OCI-LY3 (cell line): ENCODE results near the gene TMEM219.

Source experiments
- H2AFZ ChIP-seq: fragments of 200-600, 300-600 bp; shearing (Covaris generic); 2 replicates; pipeline ENCODE4 v1.6.0; 2014; ENCODE audit warnings: antibody characterized with exemption, low read depth, low read length
- H3K27ac ChIP-seq: fragments of 200-600, 300-600 bp; sonication (generic); 2 replicates; pipeline ENCODE4 v1.5.1; 2014; ENCODE audit warnings: mild to moderate bottlenecking, low read length, moderate library complexity, mixed read lengths
- H3K27me3 ChIP-seq: fragments of 200-600, 300-600 bp; sonication (generic); 2 replicates; pipeline ENCODE4 v1.6.1; 2014; ENCODE audit warnings: low read depth, low read length, mixed read lengths
- H3K36me3 ChIP-seq: fragments of 200-600, 300-600 bp; sonication (generic); replicated peaks from 2 replicates; pipeline ENCODE3; 2014; ENCODE audit warnings: low read depth, low read length, mixed read lengths
- H3K4me1 ChIP-seq: fragments of 300-600, 200-600 bp; sonication (generic); 2 replicates; pipeline ENCODE4 v1.6.1; 2014; ENCODE audit warnings: low read length, mixed read lengths
- H3K4me2 ChIP-seq: fragments of 200-600, 300-600 bp; sonication (generic); 2 replicates; pipeline ENCODE4 v1.6.1; 2014; ENCODE audit warnings: low read length, mixed read lengths
- H3K4me3 ChIP-seq: fragments of 300-600, 200-600 bp; sonication (generic); 2 replicates; pipeline ENCODE4 v1.5.1; 2014; ENCODE audit warnings: antibody characterized with exemption, mild to moderate bottlenecking, low read length, moderate library complexity
- H3K79me2 ChIP-seq: fragments of 300-600, 200-600 bp; shearing (Covaris generic); 2 replicates; pipeline ENCODE4 v1.6.1; 2014; ENCODE audit warnings: mild to moderate bottlenecking, low read length, mixed read lengths
- H3K9ac ChIP-seq: fragments of 300-600, 200-600 bp; shearing (Covaris generic); 2 replicates; pipeline ENCODE4 v1.6.0; 2014; ENCODE audit warnings: mild to moderate bottlenecking, low read length, moderate library complexity
- H3K9me3 ChIP-seq: fragments of 200-600, 300-600 bp; shearing (Covaris generic); 2 replicates; pipeline ENCODE4 v1.6.1; 2014; ENCODE audit warnings: low read length, mixed read lengths; ENCODE audit not compliant: insufficient read depth
- H4K20me1 ChIP-seq: fragments of 200-600, 300-600 bp; sonication (generic); 2 replicates; pipeline ENCODE4 v1.6.1; 2016; ENCODE audit warnings: low read length, mixed read lengths; ENCODE audit not compliant: insufficient read depth
- EZH2phosphoT487 ChIP-seq: fragments of 200-600 bp; shearing (Covaris generic); IDR thresholded peaks from 2 replicates; pipeline ENCODE4 v1.6.1; 2018; ENCODE audit warnings: antibody characterized with exemption, mixed run types, low read depth
- TF ChIP-seq, protein P1 (sequence below): fragments of 200-600, 300-600 bp; sonication (generic); IDR thresholded peaks from 2 replicates; pipeline ENCODE4 v1.5.1; 2014; ENCODE audit warnings: antibody characterized with exemption, low read length, low read depth

TMEM219 gene

DNA sequence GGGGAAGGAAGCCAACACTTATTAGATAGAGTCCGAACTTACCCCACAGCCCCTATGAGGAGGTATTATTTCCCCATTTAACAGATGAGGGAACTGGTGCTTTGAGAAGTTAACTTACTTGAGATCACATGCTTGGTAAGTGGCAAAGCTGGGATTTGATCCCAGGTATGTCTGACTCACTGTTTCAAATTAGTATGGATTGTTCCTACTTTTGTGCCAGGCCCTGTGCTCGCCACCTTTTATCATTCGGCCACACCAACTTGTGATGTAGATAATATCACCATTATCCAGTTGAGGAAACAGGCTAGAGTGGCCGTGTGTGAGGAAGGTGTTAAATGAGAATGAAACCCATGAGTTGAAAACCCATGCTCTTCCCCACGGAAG, 22.9 kb downstream of the TMEM219 start:
- no peak overlapping the region for H3K9ac ChIP-seq
- H3K27ac ChIP-seq, result no peak overlapping the region
- no peaks in the 10 kb centered on the region for H3K79me2 ChIP-seq
- H3K4me2 ChIP-seq, result no peak overlapping the region
- no peak overlapping the region for H3K4me3 ChIP-seq
- H3K27me3 ChIP-seq, result no peaks in the 10 kb centered on the region
- H4K20me1 ChIP-seq, result no peaks in the 10 kb centered on the region
- H2AFZ ChIP-seq, result no peak overlapping the region
- no peaks in the 10 kb centered on the region for H3K4me1 ChIP-seq
- no peaks in the 10 kb centered on the region for H3K9me3 ChIP-seq
- H3K36me3 ChIP-seq, result peaks cover 50% of the 10 kb centered on the region
- TF ChIP-seq EZH2phosphoT487, result no peak
- TF ChIP-seq, protein P1, sequence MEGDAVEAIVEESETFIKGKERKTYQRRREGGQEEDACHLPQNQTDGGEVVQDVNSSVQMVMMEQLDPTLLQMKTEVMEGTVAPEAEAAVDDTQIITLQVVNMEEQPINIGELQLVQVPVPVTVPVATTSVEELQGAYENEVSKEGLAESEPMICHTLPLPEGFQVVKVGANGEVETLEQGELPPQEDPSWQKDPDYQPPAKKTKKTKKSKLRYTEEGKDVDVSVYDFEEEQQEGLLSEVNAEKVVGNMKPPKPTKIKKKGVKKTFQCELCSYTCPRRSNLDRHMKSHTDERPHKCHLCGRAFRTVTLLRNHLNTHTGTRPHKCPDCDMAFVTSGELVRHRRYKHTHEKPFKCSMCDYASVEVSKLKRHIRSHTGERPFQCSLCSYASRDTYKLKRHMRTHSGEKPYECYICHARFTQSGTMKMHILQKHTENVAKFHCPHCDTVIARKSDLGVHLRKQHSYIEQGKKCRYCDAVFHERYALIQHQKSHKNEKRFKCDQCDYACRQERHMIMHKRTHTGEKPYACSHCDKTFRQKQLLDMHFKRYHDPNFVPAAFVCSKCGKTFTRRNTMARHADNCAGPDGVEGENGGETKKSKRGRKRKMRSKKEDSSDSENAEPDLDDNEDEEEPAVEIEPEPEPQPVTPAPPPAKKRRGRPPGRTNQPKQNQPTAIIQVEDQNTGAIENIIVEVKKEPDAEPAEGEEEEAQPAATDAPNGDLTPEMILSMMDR, result no peak

DNA sequence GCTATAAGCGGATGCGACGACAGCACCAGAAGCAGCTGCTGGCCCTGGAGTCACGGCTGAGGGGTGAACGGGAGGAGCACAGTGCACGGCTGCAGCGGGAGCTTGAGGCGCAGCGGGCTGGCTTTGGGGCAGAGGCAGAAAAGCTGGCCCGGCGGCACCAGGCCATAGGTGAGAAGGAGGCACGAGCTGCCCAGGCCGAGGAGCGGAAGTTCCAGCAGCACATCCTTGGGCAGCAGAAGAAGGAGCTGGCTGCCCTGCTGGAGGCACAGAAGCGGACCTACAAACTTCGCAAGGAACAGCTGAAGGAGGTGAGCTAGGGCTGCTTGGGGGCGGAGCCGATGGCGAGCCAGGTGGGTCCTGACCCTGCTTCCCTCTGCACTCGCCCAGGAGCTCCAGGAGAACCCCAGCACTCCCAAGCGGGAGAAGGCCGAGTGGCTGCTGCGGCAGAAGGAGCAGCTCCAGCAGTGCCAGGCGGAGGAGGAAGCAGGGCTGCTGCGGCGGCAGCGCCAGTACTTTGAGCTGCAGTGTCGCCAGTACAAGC, 23.5 kb downstream of the TMEM219 start:
- no peaks in the 10 kb centered on the region for H3K27me3 ChIP-seq
- no peaks in the 10 kb centered on the region for H3K79me2 ChIP-seq
- H3K4me2 ChIP-seq, result no peak overlapping the region
- H3K9me3 ChIP-seq, result no peaks in the 10 kb centered on the region
- H2AFZ ChIP-seq, result no peak overlapping the region
- H4K20me1 ChIP-seq, result no peaks in the 10 kb centered on the region
- peaks cover 50% of the 10 kb centered on the region for H3K36me3 ChIP-seq
- no peak overlapping the region for H3K27ac ChIP-seq
- no peaks in the 10 kb centered on the region for H3K4me1 ChIP-seq
- no peak for TF ChIP-seq EZH2phosphoT487
- TF ChIP-seq, protein P1, result no peak
- no peak overlapping the region for H3K4me3 ChIP-seq
- no peak overlapping the region for H3K9ac ChIP-seq

DNA sequence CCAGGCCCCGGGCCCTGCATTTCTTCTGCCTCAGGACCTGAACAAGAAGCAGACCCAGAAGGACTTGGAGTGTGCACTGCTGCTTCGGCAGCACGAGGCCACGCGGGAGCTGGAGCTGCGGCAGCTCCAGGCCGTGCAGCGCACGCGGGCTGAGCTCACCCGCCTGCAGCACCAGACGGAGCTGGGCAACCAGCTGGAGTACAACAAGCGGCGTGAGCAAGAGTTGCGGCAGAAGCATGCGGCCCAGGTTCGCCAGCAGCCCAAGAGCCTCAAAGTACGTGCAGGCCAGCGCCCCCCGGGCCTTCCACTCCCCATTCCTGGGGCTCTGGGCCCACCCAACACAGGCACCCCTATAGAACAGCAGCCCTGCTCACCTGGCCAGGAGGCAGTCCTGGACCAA, 24.4 kb downstream of the TMEM219 start:
- TF ChIP-seq, protein P1, result no peak
- TF ChIP-seq EZH2phosphoT487, result no peak
- Histone ChIP-seq H3K36me3 (peaks cover 45% of the 10 kb centered on the region), H4K20me1 (no peaks in the 10 kb centered on the region)

DNA sequence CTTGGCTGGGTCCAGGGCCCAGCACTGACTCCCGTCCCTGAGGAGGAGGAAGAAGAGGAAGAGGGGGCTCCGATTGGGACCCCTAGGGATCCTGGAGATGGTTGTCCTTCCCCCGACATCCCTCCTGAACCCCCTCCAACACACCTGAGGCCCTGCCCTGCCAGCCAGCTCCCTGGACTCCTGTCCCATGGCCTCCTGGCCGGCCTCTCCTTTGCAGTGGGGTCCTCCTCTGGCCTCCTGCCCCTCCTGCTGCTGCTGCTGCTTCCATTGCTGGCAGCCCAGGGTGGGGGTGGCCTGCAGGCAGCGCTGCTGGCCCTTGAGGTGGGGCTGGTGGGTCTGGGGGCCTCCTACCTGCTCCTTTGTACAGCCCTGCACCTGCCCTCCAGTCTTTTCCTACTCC, 25.1 kb downstream of the TMEM219 start:
- H4K20me1 ChIP-seq, result no peaks in the 10 kb centered on the region
- no peaks in the 10 kb centered on the region for H3K79me2 ChIP-seq
- no peaks in the 10 kb centered on the region for H3K27me3 ChIP-seq
- H3K9ac ChIP-seq, result no peak overlapping the region
- no peak overlapping the region for H3K27ac ChIP-seq
- no peak overlapping the region for H3K4me2 ChIP-seq
- H3K4me3 ChIP-seq, result no peak overlapping the region
- H3K36me3 ChIP-seq, result peaks cover 48% of the 10 kb centered on the region
- TF ChIP-seq EZH2phosphoT487, result no peak
- TF ChIP-seq, protein P1, result no peak
- no peak overlapping the region for H2AFZ ChIP-seq
- no peaks in the 10 kb centered on the region for H3K9me3 ChIP-seq
- no peaks in the 10 kb centered on the region for H3K4me1 ChIP-seq

More for the DNA sequence above, 24.4 kb downstream of the TMEM219 start:
- no peaks in the 10 kb centered on the region for H3K9me3 ChIP-seq
- no peak overlapping the region for H3K27ac ChIP-seq
- no peak overlapping the region for H3K4me2 ChIP-seq
- H3K9ac ChIP-seq, result no peak overlapping the region
- H3K27me3 ChIP-seq, result no peaks in the 10 kb centered on the region
- H3K4me1 ChIP-seq, result no peaks in the 10 kb centered on the region
- H3K79me2 ChIP-seq, result no peaks in the 10 kb centered on the region
- no peak overlapping the region for H2AFZ ChIP-seq
- H3K4me3 ChIP-seq, result no peak overlapping the region
